ENCODE results near the gene TBC1D1. TPM values are rescaled to one million over a fixed set of nuclear protein-coding genes. Genes with fewer than 3 reads are reported as not detected.
A peak's percentile ranks its signal among the peaks of the same experiment; 100 is the strongest.

The TBC1D1 gene
- polyA plus RNA-seq, 1 donor from 2014 or later: 40.9 TPM

GRCh38 chr4:37927434-37927833, 36.5 kb downstream of the TBC1D1 start:
- peaks cover 7% of the 10 kb centered on the region for H3K36me3 Mint-ChIP-seq
- H3K4me1 Mint-ChIP-seq: peaks cover 0 to 2% (median 1%) of the 10 kb centered on the region in 3 donors
- no peaks in the 10 kb centered on the region for H3K27me3 Mint-ChIP-seq
- no peak overlapping the region for H3K27ac Mint-ChIP-seq
- H3K4me3 Mint-ChIP-seq: no peak overlapping the region
- H3K9me3 Mint-ChIP-seq: no peaks in the 10 kb centered on the region

GRCh38 chr4:37928426-37929416, 37.8 kb downstream of the TBC1D1 start:
- Mint-ChIP-seq H3K27me3 (no peaks in the 10 kb centered on the region), H3K36me3 (peaks cover 3% of the 10 kb centered on the region), H3K27ac (peak overlapping the region in 1 of 3 donors; percentile 67), H3K9me3 (no peaks in the 10 kb centered on the region), H3K4me1 (no peaks in the 10 kb centered on the region), H3K4me3 (no peak overlapping the region)

DNA sequence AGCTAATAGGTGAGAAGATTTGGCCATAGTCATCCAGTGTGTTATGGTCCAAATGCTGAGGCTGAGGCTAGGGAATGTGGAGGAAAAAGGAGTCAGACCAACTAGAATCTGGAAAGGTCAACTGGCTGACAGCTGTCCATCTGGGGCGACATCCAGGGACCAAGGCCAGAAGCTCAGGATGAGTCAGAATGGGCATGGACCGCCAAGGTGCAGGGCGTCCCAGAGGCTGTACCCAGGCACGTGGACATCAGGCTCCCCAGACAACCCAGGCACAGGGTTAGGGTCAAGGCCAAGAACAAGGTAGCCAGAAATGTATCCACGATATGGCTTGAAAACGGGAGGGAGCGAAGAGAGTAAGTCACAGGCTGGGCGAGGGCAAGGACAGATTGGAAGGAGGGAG, 43.2 kb downstream of the TBC1D1 start:
- Mint-ChIP-seq H3K4me3 (no peak overlapping the region), H3K27ac (no peak overlapping the region), H3K9me3 (peaks cover 0 to 5% (median 3%) of the 10 kb centered on the region in 3 donors), H3K4me1 (peaks cover 0 to 1% (median 0%) of the 10 kb centered on the region in 3 donors), H3K27me3 (no peaks in the 10 kb centered on the region), H3K36me3 (peaks cover 3% of the 10 kb centered on the region)

GRCh38 chr4:37934609-37935008, 43.7 kb downstream of the TBC1D1 start:
- no peaks in the 10 kb centered on the region for H3K27me3 Mint-ChIP-seq
- peaks cover 3% of the 10 kb centered on the region for H3K36me3 Mint-ChIP-seq
- peaks cover 0 to 1% (median 0%) of the 10 kb centered on the region in 3 donors for H3K4me1 Mint-ChIP-seq
- H3K4me3 Mint-ChIP-seq: no peak overlapping the region
- peaks cover 0 to 6% (median 5%) of the 10 kb centered on the region in 3 donors for H3K9me3 Mint-ChIP-seq
- H3K27ac Mint-ChIP-seq: no peak overlapping the region

GRCh38 chr4:37935026-37935425, 44.1 kb downstream of the TBC1D1 start:
- Mint-ChIP-seq H3K27ac (no peak overlapping the region), H3K9me3 (peaks cover 0 to 6% (median 5%) of the 10 kb centered on the region in 3 donors), H3K27me3 (no peaks in the 10 kb centered on the region), H3K36me3 (peaks cover 3% of the 10 kb centered on the region), H3K4me1 (peaks cover 0 to 1% (median 0%) of the 10 kb centered on the region in 3 donors), H3K4me3 (no peak overlapping the region)

- Mint-ChIP-seq H3K27ac (no peak overlapping the region), H3K4me3 (no peak overlapping the region)
Observed at GRCh38 chr4:37936889-37937498, 46.1 kb downstream of the TBC1D1 start.

GRCh38 chr4:37938208-37938607, 47.3 kb downstream of the TBC1D1 start:
- H3K4me1 Mint-ChIP-seq: peaks cover 0 to 5% (median 5%) of the 10 kb centered on the region in 3 donors
- peaks cover 14% of the 10 kb centered on the region for H3K36me3 Mint-ChIP-seq
- H3K4me3 Mint-ChIP-seq: no peak overlapping the region
- peaks cover 0 to 8% (median 5%) of the 10 kb centered on the region in 3 donors for H3K9me3 Mint-ChIP-seq
- no peaks in the 10 kb centered on the region for H3K27me3 Mint-ChIP-seq
- no peak overlapping the region for H3K27ac Mint-ChIP-seq

More at GRCh38 chr4:37936889-37937498, 46.1 kb downstream of the TBC1D1 start:
- peaks cover 0 to 8% (median 5%) of the 10 kb centered on the region in 3 donors for H3K9me3 Mint-ChIP-seq
- peaks cover 0 to 5% (median 5%) of the 10 kb centered on the region in 3 donors for H3K4me1 Mint-ChIP-seq
- peaks cover 9% of the 10 kb centered on the region for H3K36me3 Mint-ChIP-seq
- H3K27me3 Mint-ChIP-seq: no peaks in the 10 kb centered on the region

GRCh38 chr4:37946503-37947179, 55.8 kb downstream of the TBC1D1 start:
- peaks cover 14% of the 10 kb centered on the region for H3K36me3 Mint-ChIP-seq
- peaks cover 3 to 21% (median 10%) of the 10 kb centered on the region in 3 donors for H3K4me1 Mint-ChIP-seq
- H3K4me3 Mint-ChIP-seq: no peak overlapping the region
- no peaks in the 10 kb centered on the region for H3K27me3 Mint-ChIP-seq
- peaks cover 0 to 1% (median 0%) of the 10 kb centered on the region in 3 donors for H3K9me3 Mint-ChIP-seq
- peak overlapping the region in 1 of 3 donors; percentile 21 for H3K27ac Mint-ChIP-seq

DNA sequence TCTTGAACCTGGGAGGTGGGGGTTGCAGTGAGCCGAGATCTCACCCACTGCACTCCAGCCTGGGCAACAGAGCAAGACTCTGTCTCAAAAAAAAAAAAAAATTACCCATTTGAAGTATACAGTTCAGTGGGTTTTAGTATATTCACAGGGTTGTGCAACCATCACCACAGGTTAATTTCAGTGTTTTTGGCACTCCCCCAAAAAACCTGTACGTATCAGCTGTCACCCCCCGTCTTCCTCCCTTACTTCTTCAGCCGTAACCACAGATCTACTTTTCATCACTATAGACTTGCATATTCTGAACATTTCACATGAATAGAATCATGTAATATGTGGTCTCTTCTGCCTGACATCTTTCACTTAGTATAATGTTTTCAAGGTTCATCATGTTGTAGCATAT, 57.7 kb downstream of the TBC1D1 start:
- H3K4me1 Mint-ChIP-seq: peaks cover 0 to 21% (median 9%) of the 10 kb centered on the region in 3 donors
- H3K36me3 Mint-ChIP-seq: peaks cover 12% of the 10 kb centered on the region
- H3K9me3 Mint-ChIP-seq: no peaks in the 10 kb centered on the region
- no peak overlapping the region for H3K27ac Mint-ChIP-seq
- H3K4me3 Mint-ChIP-seq: no peak overlapping the region
- no peaks in the 10 kb centered on the region for H3K27me3 Mint-ChIP-seq

DNA sequence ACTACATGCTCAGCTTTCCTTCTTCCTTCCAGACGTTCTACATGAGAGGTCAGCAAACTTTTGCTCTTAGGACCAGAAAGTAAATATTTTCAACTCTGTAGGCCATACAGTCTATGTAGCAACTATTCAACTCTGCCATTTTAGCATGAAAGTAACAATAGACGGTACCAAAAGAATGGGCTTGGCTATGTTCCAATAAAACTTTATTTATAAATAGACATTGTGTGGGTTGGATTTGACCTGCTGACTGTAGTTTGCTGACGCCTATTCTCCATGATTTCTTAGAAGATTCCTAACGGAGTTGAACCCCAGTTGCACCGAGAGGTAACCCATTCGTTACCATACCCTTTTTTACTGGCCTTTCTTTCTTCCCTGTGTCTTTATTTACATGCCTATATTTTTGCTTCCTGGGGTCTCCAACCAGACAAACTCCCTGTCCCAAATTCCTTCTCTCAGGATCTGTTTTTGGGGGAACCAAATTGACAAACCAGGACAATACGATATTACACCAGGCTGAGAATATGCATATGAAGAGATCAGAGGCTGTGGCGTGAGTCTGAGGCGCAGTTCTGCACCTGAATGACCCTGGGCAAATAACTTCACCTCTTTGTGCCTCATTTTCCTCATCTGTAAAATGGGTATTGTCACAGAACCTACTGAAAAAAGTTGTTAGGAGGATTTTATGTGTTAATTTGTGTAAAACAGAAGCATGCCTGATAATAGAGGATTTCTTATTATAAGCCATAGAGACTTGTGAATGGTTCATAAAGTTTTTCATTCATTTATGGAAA, 58.9 kb downstream of the TBC1D1 start:
- Mint-ChIP-seq H3K27ac (peak overlapping the region in 1 of 3 donors; percentile 18), H3K27me3 (no peaks in the 10 kb centered on the region), H3K36me3 (peaks cover 12% of the 10 kb centered on the region), H3K9me3 (no peaks in the 10 kb centered on the region), H3K4me3 (no peak overlapping the region), H3K4me1 (peaks cover 0 to 21% (median 8%) of the 10 kb centered on the region in 3 donors)

DNA sequence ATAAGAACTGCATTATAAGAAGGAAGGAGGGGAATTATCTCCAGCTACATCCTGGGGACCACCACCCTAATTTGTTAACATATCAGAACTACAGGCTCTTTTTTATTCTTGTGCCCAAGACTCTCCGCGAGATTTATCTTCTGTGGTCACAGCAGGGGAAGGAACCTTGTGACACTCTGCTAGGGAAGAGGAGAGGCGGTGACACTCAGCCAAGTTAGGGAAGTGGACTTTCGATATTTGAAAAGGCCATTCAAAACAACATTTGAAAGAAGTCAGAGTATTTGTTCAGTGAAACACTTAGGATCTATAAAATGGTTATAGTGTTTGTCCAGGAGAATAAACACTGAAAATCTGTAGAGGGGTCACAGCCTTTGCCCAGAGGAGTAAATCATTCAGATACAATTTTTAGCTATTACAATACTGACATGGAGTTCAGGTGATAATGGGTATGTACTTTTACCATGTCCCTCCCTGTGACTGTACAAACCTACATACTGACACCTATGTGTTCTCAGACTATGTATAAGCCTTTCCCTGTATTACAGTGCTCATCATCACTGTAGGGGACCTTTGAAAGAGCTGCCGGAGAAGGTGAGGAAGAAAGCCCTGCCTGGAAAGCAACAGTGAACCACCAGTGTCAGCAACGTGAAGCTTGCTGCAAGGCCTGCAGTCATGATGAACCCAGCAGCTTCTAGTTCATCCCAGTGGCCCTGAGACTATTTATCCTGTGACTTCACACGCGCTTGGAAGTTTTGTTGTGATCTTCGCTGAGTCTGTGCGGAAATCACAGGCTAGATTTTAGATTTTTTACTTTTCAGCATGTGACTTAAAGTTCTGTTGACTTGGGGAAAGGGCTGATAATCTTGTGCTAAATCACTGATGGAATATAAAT, 60.8 kb downstream of the TBC1D1 start:
- Mint-ChIP-seq H3K4me1 (peaks cover 0 to 9% (median 8%) of the 10 kb centered on the region in 3 donors), H3K27ac (no peak overlapping the region), H3K9me3 (no peaks in the 10 kb centered on the region), H3K4me3 (no peak overlapping the region), H3K36me3 (peaks cover 12% of the 10 kb centered on the region), H3K27me3 (no peaks in the 10 kb centered on the region)

DNA sequence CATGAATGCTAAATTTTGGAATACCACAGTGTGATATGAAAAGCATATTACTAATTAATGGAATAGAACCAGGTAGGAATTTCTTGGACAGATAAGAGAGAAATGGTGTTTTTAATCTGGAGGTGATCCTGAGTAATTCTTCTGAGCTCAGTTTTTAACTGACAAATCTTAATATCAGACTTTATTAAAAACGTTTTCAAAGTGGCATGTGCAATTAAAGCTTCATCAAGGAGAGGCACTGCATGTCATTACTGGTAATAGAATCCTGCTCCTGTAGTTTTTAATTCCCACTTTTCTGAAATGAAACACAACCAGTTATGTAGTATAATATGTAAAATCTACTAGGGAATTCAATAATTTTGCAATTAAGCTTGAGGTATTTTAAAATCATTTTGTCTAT, 62.3 kb downstream of the TBC1D1 start:
- Mint-ChIP-seq H3K27ac (no peak overlapping the region), H3K4me3 (no peak overlapping the region)

DNA sequence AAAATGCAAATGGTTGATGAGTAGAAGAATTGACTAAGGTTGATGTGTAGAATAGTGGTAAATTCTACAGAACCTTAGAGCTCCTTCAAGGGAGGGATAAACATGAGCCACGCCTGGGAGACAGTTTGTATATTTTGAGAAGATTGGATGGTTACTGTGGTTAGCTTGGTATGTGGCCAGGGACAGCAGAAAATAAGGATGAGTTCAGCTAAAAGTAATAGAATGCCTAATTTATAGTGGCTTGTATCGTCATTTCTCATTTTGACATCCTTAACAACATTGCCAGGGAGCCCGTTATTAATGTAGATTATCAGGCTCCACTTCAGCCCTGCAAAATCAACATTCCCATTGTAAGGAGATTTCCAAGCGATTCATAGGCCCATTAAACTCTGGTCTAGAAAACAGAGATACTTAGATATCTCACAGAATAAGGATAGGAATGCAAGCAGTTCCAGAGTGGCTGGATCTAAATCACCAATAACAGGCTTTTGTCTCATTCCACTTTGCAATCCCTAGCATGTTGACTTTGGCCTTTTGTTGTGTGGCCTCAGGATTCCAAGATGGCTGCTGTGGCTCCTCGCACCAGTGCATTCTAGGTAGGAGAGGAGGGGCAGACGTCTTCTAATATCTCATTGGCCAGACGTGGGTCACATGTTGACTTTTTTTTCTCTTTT, 62.9 kb downstream of the TBC1D1 start:
- Mint-ChIP-seq H3K27me3 (no peaks in the 10 kb centered on the region), H3K27ac (no peak overlapping the region), H3K9me3 (no peaks in the 10 kb centered on the region), H3K4me3 (no peak overlapping the region), H3K4me1 (peaks cover 0 to 9% (median 3%) of the 10 kb centered on the region in 3 donors), H3K36me3 (peaks cover 16% of the 10 kb centered on the region)

More for the DNA sequence above, 62.3 kb downstream of the TBC1D1 start:
- no peaks in the 10 kb centered on the region for H3K27me3 Mint-ChIP-seq
- peaks cover 0 to 9% (median 5%) of the 10 kb centered on the region in 3 donors for H3K4me1 Mint-ChIP-seq
- H3K36me3 Mint-ChIP-seq: peaks cover 14% of the 10 kb centered on the region
- no peaks in the 10 kb centered on the region for H3K9me3 Mint-ChIP-seq

All from IgD-negative memory B cell (primary cell).